Measurements from ENCODE around the gene POLR1B. TPM values are rescaled to one million over a fixed set of nuclear protein-coding genes. Genes with fewer than 3 reads are reported as not detected.

Gene POLR1B
- total and polyA plus RNA-seq, 3 donors from 2014 or later = 26.9 to 59.2 (median 29.8) TPM

DNA sequence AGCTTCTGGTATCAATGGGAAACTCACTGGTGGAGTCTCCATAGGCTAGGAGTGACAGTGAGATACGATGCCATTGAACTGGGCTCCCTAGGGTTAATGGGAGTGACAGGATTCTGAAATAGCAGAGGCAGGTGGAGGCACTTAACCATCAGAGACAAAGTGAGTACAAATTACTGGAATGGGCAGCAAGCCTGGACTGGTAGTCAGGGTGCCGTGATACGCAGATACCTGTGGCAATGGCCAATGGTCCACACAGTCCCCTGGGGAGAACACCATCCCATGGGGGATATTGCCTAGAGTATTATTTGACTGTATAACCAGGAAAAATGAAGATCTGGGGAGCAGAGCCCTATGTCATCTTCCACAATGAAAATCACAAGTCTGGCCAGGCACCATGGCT lies 59.5 kb downstream of the POLR1B start:
- WGBS, 2 donors = 96 to 97% methylated on average over 3 of the region's 3 CpGs
- no peak overlapping the region for H3K4me3 ChIP-seq
- no peaks in the 10 kb centered on the region for H3K4me1 ChIP-seq
- H3K9me3 ChIP-seq = no peaks in the 10 kb centered on the region
- no peaks in the 10 kb centered on the region for H3K36me3 ChIP-seq (ENCODE audit: low read depth, missing control alignments)
- intact Hi-C loops (cut with DNase I; ENCODE audit: low total_unique reads) = no loop called here
- no peaks in the 10 kb centered on the region for H3K27me3 ChIP-seq
- H3K27ac ChIP-seq = no peak overlapping the region
- DNase-seq = no peak
- TF ChIP-seq, protein P1, sequence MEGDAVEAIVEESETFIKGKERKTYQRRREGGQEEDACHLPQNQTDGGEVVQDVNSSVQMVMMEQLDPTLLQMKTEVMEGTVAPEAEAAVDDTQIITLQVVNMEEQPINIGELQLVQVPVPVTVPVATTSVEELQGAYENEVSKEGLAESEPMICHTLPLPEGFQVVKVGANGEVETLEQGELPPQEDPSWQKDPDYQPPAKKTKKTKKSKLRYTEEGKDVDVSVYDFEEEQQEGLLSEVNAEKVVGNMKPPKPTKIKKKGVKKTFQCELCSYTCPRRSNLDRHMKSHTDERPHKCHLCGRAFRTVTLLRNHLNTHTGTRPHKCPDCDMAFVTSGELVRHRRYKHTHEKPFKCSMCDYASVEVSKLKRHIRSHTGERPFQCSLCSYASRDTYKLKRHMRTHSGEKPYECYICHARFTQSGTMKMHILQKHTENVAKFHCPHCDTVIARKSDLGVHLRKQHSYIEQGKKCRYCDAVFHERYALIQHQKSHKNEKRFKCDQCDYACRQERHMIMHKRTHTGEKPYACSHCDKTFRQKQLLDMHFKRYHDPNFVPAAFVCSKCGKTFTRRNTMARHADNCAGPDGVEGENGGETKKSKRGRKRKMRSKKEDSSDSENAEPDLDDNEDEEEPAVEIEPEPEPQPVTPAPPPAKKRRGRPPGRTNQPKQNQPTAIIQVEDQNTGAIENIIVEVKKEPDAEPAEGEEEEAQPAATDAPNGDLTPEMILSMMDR (IDR thresholded peaks at IDR 0.05) = no peak
- no peak for TF ChIP-seq POLR2A (IDR thresholded peaks at IDR 0.05)

DNA sequence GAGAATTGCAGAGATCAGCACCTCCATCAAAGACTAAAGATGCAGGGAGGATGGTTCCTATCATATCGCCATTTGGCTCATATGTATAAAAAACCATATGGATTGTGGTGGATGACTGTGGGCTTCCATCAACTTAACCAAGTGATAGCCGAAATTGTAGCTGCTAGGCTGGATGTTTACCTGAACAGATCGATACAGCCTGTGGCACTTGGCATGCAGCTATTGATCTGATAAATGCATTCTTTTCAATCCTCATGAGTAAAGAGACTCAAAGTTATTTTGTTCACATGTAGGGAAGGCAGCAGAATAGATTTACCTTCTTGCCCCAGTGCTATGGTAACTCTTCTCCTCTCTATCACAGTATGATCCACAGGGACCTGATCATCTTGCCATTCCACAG lies 60.7 kb downstream of the POLR1B start:
- WGBS, 2 donors = 90 to 91% methylated on average over 3 of the region's 3 CpGs
- Histone ChIP-seq H3K9me3 (no peaks in the 10 kb centered on the region), H3K4me1 (no peaks in the 10 kb centered on the region), H3K27me3 (no peaks in the 10 kb centered on the region), H3K4me3 (no peak overlapping the region), H3K27ac (no peak overlapping the region), H3K36me3 (ENCODE audit: low read depth, missing control alignments) (no peaks in the 10 kb centered on the region)
- TF ChIP-seq POLR2A (IDR thresholded peaks at IDR 0.05) = no peak
- TF ChIP-seq, protein P1 (IDR thresholded peaks at IDR 0.05) = no peak
- no peak for DNase-seq
- intact Hi-C loops (cut with DNase I; ENCODE audit: low total_unique reads) = no loop called here

DNA sequence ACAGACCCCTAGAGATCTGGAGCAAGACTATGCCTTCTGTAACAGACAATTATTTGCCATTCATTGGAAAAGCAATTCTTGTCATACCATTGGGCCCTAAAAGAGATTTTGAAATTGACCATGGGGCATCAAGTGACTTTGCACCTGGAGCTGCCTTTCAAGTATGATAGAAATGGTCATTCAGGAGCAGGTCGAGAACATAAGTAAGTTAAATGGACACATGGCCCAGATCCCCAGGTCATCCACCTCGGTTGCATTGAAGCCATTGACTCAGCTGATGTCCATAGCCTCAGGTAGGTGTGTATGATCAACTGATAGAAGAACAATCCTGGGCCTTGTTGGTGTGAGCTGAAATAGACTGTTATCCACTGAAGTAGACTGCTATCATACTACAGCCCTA lies 61.5 kb downstream of the POLR1B start:
- intact Hi-C loops (cut with DNase I; ENCODE audit: low total_unique reads) = no loop called here
- no peaks in the 10 kb centered on the region for H3K36me3 ChIP-seq (ENCODE audit: low read depth, missing control alignments)
- H3K4me1 ChIP-seq = no peaks in the 10 kb centered on the region
- H3K9me3 ChIP-seq = no peaks in the 10 kb centered on the region
- no peak for DNase-seq
- no peak for TF ChIP-seq POLR2A (IDR thresholded peaks at IDR 0.05)
- TF ChIP-seq, protein P1 (IDR thresholded peaks at IDR 0.05) = no peak
- no peaks in the 10 kb centered on the region for H3K27me3 ChIP-seq
- 81 to 84% methylated on average over 2 of the region's 2 CpGs for WGBS, 2 donors
- no peak overlapping the region for H3K27ac ChIP-seq
- no peak overlapping the region for H3K4me3 ChIP-seq

DNA sequence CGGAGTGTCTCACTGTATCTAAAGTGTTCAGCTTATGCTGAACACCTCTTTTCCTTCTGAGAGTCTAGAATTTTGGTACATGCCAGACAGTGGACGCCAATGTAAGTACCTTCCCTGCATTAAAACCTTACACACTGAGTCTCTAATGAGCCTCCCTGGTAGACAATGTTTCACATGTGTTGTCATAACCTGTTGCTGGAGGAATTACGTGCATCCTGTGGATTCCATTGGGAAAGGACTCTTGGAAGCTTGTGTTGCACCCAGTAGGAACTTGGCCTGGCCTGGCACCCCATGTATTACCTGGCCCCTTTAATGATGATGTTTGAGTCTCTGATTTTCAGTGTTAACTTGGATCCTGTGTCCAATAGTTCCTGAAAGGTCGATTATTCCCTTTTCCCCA lies 62.7 kb downstream of the POLR1B start:
- intact Hi-C loops (cut with DNase I; ENCODE audit: low total_unique reads) = no loop called here
- Histone ChIP-seq H3K9me3 (no peaks in the 10 kb centered on the region), H3K36me3 (ENCODE audit: low read depth, missing control alignments) (no peaks in the 10 kb centered on the region), H3K27ac (no peak overlapping the region), H3K4me3 (no peak overlapping the region), H3K4me1 (no peaks in the 10 kb centered on the region), H3K27me3 (no peaks in the 10 kb centered on the region)
- TF ChIP-seq, protein P1 (IDR thresholded peaks at IDR 0.05) = no peak
- TF ChIP-seq POLR2A (IDR thresholded peaks at IDR 0.05) = no peak
- no peak for DNase-seq
- 90% methylated on average over 4 of the region's 4 CpGs for WGBS, 2 donors

DNA sequence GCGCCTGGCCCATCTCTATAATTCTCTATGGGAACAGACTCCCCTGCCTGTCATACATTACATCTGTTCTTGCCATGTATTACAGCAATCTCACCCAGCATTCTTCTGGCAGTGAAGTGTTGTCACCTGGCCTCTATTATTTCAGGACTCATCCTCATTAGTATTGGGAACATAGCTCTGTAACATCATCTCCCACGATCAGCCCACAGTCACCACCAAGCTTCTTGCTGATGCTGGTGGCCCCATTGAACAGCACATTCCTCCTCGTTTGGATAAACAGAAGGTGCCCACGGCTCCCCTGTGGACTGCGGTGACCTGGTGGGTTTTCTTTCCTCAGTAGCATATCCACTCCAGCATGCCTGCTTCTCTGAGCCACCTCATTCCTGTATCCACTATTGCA lies 63.7 kb downstream of the POLR1B start:
- Histone ChIP-seq H3K4me3 (no peak overlapping the region), H3K27me3 (no peaks in the 10 kb centered on the region), H3K27ac (no peak overlapping the region), H3K4me1 (no peaks in the 10 kb centered on the region), H3K9me3 (no peaks in the 10 kb centered on the region), H3K36me3 (ENCODE audit: low read depth, missing control alignments) (no peaks in the 10 kb centered on the region)
- TF ChIP-seq, protein P1 (IDR thresholded peaks at IDR 0.05) = no peak
- TF ChIP-seq POLR2A (IDR thresholded peaks at IDR 0.05) = no peak
- 88% methylated on average over 5 of the region's 5 CpGs for WGBS, 2 donors
- intact Hi-C loops (cut with DNase I; ENCODE audit: low total_unique reads) = no loop called here
- DNase-seq = no peak

All from testis (tissue), 3 donors.